GM12873 (cell line): ENCODE measurements around the gene DGKG.

ENCODE experiments used
- CTCF ChIP-seq: IDR thresholded peaks from 2 replicates; pipeline ENCODE4 v1.5.1; 2012; ENCODE audit warnings: low read depth, mild to moderate bottlenecking, moderate library complexity, low read length, control low read depth; ENCODE audit not compliant: insufficient read depth; ENCODE audit errors: missing control alignments

Gene DGKG

GRCh38 chr3:186394566-186395217 lies 32.7 kb upstream of the DGKG start:
- TF ChIP-seq CTCF, result no peak

- TF ChIP-seq CTCF, result no peak
Measured at GRCh38 chr3:186386883-186387560, 25.0 kb upstream of the DGKG start.

- TF ChIP-seq CTCF, result no peak
Measured at GRCh38 chr3:186385856-186386602, 24.0 kb upstream of the DGKG start.

GRCh38 chr3:186383026-186383993 lies 21.3 kb upstream of the DGKG start:
- TF ChIP-seq CTCF, result no peak

- TF ChIP-seq CTCF, result no peak
Measured at GRCh38 chr3:186382217-186382885, 20.3 kb upstream of the DGKG start.

GRCh38 chr3:186381424-186382216 lies 19.6 kb upstream of the DGKG start:
- TF ChIP-seq CTCF, result no peak
